Gastroesophageal sphincter (tissue), 3 donors: ENCODE results near the gene IMP4.

Experiments used
- EP300 ChIP-seq: sonication (generic); formaldehyde crosslinking; IDR thresholded peaks from one replicate; pipeline ENCODE4 v1.6.1; 2017; ENCODE audit warnings: antibody characterized with exemption, mild to moderate bottlenecking
- POLR2AphosphoS5 ChIP-seq: sonication (generic); formaldehyde crosslinking; IDR thresholded peaks from one replicate; pipeline ENCODE4 v1.6.1; 2017; ENCODE audit warnings: antibody characterized with exemption
- TF ChIP-seq, protein P1 (sequence below), 4 experiments: fragments of 200-600 bp in 2 of 4; fragments of 450-650 bp in 2 of 4; sonication (generic) in 1 of 4; IDR thresholded peaks; one replicate each; pipeline ENCODE4 v1.5.1; 2017 to 2019; ENCODE audit warnings: antibody characterized with exemption in 4 of 4, mild to moderate bottlenecking in 2 of 4, moderate library complexity in 2 of 4

DNA sequence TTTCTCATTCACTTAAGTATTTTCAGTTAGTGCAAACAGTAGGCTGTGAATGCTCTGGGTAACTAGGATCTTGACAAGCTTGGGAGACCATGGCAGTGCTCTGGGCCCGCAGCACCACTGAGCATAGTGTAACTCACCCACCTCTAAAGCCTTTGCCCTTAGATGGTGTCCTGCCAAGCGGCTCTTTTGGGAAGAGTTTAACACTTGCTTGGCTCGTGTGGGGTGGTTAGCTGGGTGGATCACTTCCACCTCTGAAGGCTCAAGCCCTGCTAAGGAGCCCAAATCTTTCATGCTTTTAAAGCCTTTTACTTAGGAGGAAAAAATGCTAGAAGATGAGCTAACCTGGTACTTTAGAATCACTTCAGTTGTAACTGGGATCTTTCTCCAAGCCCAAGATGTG, 47.1 kb downstream of the IMP4 start:
- no peak for TF ChIP-seq EP300
- TF ChIP-seq, protein P1, sequence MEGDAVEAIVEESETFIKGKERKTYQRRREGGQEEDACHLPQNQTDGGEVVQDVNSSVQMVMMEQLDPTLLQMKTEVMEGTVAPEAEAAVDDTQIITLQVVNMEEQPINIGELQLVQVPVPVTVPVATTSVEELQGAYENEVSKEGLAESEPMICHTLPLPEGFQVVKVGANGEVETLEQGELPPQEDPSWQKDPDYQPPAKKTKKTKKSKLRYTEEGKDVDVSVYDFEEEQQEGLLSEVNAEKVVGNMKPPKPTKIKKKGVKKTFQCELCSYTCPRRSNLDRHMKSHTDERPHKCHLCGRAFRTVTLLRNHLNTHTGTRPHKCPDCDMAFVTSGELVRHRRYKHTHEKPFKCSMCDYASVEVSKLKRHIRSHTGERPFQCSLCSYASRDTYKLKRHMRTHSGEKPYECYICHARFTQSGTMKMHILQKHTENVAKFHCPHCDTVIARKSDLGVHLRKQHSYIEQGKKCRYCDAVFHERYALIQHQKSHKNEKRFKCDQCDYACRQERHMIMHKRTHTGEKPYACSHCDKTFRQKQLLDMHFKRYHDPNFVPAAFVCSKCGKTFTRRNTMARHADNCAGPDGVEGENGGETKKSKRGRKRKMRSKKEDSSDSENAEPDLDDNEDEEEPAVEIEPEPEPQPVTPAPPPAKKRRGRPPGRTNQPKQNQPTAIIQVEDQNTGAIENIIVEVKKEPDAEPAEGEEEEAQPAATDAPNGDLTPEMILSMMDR (IDR thresholded peaks at IDR 0.05): no peak
- no peak for TF ChIP-seq POLR2AphosphoS5
